GM23338 (cell line): ENCODE data around the gene CYTH3. TPM values are rescaled to one million over a fixed set of nuclear protein-coding genes. Genes with fewer than 3 reads are reported as not detected.
A peak's percentile ranks its signal among the peaks of the same experiment; 100 is the strongest.

Source experiments
- ATAC-seq: fragments of 200-7000 bp; cut with Tn5 transposase; 3 replicates; pipeline ENCODE4 v1.9.1; 2020
- DNase-seq: peaks from one replicate; pipeline ENCODE4 v3.0.0-alpha.2; 2015; ENCODE audit warnings: low spot score
- H2AFZ ChIP-seq: fragments of 200-600 bp; sonication (generic); 2 replicates; pipeline ENCODE4 v1.8.0; 2016; ENCODE audit warnings: antibody characterized with exemption, mild to moderate bottlenecking, moderate library complexity
- H3F3A ChIP-seq: fragments of 200-600 bp; sonication (generic); replicated peaks from 2 replicates; pipeline ENCODE4 v1.8.0; 2017; ENCODE audit warnings: antibody characterized with exemption, mixed run types, low read depth
- H3K27ac ChIP-seq: fragments of 200-600 bp; sonication (generic); 2 replicates; pipeline ENCODE4 v1.6.1; 2016; ENCODE audit warnings: low read depth
- H3K27me3 ChIP-seq: fragments of 200-600 bp; sonication (generic); 2 replicates; pipeline ENCODE4 v1.8.0; 2016; ENCODE audit warnings: mild to moderate bottlenecking, mixed run types, moderate library complexity; ENCODE audit not compliant: insufficient read depth
- H3K36me3 ChIP-seq: fragments of 200-600 bp; sonication (generic); 2 replicates; pipeline ENCODE4 v1.8.0; 2016; ENCODE audit warnings: mild to moderate bottlenecking; ENCODE audit not compliant: insufficient read depth
- H3K4me1 ChIP-seq: fragments of 200-600 bp; sonication (generic); 2 replicates; pipeline ENCODE4 v1.8.0; 2016; ENCODE audit warnings: mild to moderate bottlenecking, moderate library complexity; ENCODE audit not compliant: insufficient read depth
- H3K4me2 ChIP-seq: fragments of 200-600 bp; sonication (generic); 2 replicates; pipeline ENCODE4 v1.7.1; 2017; ENCODE audit warnings: mixed run types
- H3K4me3 ChIP-seq: fragments of 200-600 bp; sonication (generic); 2 replicates; pipeline ENCODE4 v1.6.1; 2016; ENCODE audit warnings: mixed run types
- H3K79me2 ChIP-seq: fragments of 200-600 bp; sonication (generic); replicated peaks from 2 replicates; pipeline ENCODE4 v1.8.0; 2017; ENCODE audit warnings: mild to moderate bottlenecking; ENCODE audit not compliant: insufficient read depth
- H3K9me2 ChIP-seq: fragments of 200-600 bp; sonication (generic); 2 replicates; pipeline ENCODE4 v1.8.0; 2017; ENCODE audit not compliant: insufficient read depth
- H4K20me1 ChIP-seq: fragments of 200-600 bp; sonication (generic); replicated peaks from 2 replicates; pipeline ENCODE4 v1.8.0; 2017; ENCODE audit warnings: mild to moderate bottlenecking; ENCODE audit not compliant: insufficient read depth
- H3K27ac Mint-ChIP-seq: 2 replicates; pipeline ENCODE4 v1.8.0; 2020; ENCODE audit warnings: inconsistent platforms, mild to moderate bottlenecking, moderate library complexity, mixed read lengths
- H3K27me3 Mint-ChIP-seq: 3 replicates; pipeline ENCODE4 v1.8.0; 2022; ENCODE audit warnings: low read depth, mild to moderate bottlenecking, moderate library complexity, mixed read lengths, inconsistent platforms; ENCODE audit not compliant: insufficient read depth, poor library complexity
- H3K36me3 Mint-ChIP-seq: 3 replicates; pipeline ENCODE4 v1.8.0; 2021; ENCODE audit warnings: low read depth, mild to moderate bottlenecking, inconsistent platforms, moderate library complexity, mixed read lengths
- H3K4me1 Mint-ChIP-seq: 3 replicates; pipeline ENCODE4 v1.8.0; 2020; ENCODE audit warnings: mild to moderate bottlenecking, inconsistent platforms, mixed read lengths
- H3K4me3 Mint-ChIP-seq: 3 replicates; pipeline ENCODE4 v1.8.0; 2021; ENCODE audit warnings: moderate library complexity, mild to moderate bottlenecking, inconsistent platforms, mixed read lengths
- H3K9me3 Mint-ChIP-seq: 3 replicates; pipeline ENCODE4 v1.8.0; 2020; ENCODE audit warnings: moderate library complexity, mild to moderate bottlenecking, inconsistent platforms, mixed read lengths
- CREB1 ChIP-seq: fragments of 250-450 bp; sonication (Bioruptor Pico); IDR thresholded peaks from 2 replicates; pipeline ENCODE4 v1.5.0; 2020; ENCODE audit warnings: low read depth, mild to moderate bottlenecking, moderate library complexity
- ETS1 ChIP-seq: IDR thresholded peaks from 2 replicates; pipeline ENCODE4 v1.6.1; 2016; ENCODE audit warnings: antibody characterized with exemption
- EZH2 ChIP-seq: fragments of 200-600 bp; sonication (generic); IDR thresholded peaks from one replicate; pipeline ENCODE4 v1.8.0; 2017; ENCODE audit warnings: antibody characterized with exemption, mild to moderate bottlenecking, low read depth; ENCODE audit not compliant: unreplicated experiment
- EZH2phosphoT487 ChIP-seq: fragments of 200-600 bp; sonication (generic); IDR thresholded peaks from one replicate; pipeline ENCODE4 v1.8.1; 2018; ENCODE audit warnings: antibody characterized with exemption; ENCODE audit not compliant: unreplicated experiment
- JUNB ChIP-seq: IDR thresholded peaks from one replicate; pipeline ENCODE4 v1.6.1; 2016; ENCODE audit warnings: antibody characterized with exemption; ENCODE audit not compliant: unreplicated experiment
- NANOG ChIP-seq: IDR thresholded peaks from 2 replicates; pipeline ENCODE4 v1.6.1; 2016; ENCODE audit warnings: antibody characterized with exemption, borderline replicate concordance
- POLR2AphosphoS5 ChIP-seq: IDR thresholded peaks from 2 replicates; pipeline ENCODE4 v1.6.1; 2016; ENCODE audit warnings: antibody characterized with exemption, low read depth
- REST ChIP-seq: IDR thresholded peaks from one replicate; pipeline ENCODE4 v1.6.1; 2018; ENCODE audit warnings: antibody characterized with exemption; ENCODE audit not compliant: unreplicated experiment
- STAT1 ChIP-seq: IDR thresholded peaks from one replicate; pipeline ENCODE4 v1.6.1; 2016; ENCODE audit warnings: antibody characterized with exemption; ENCODE audit not compliant: unreplicated experiment
- ZNF114 ChIP-seq: fragments of 250-450 bp; sonication (Bioruptor Pico); IDR thresholded peaks from 2 replicates; pipeline ENCODE4 v1.5.0; 2020; ENCODE audit warnings: mild to moderate bottlenecking, moderate library complexity
- ZNF331 ChIP-seq: fragments of 250-450 bp; sonication (Bioruptor Pico); IDR thresholded peaks from 2 replicates; pipeline ENCODE4 v1.5.0; 2020; ENCODE audit warnings: low read depth, mild to moderate bottlenecking, moderate library complexity
- ZNF462 ChIP-seq: fragments of 250-450 bp; sonication (Bioruptor Pico); IDR thresholded peaks from 2 replicates; pipeline ENCODE4 v1.5.0; 2020; ENCODE audit warnings: mild to moderate bottlenecking, moderate library complexity
- polyA plus RNA-seq: library from polyadenylated mRNA; unstranded; fragments of >200 nt; fragmentation: Nextera tagmentation; extraction: Ambion mirVana; gene quantifications from 2 replicates; pipeline ENCODE4 v1.2.1, GENCODE V29; 2016
- total RNA-seq: library from RNA; depleted of rRNA; stranded (reverse); fragments of >200 nt; shearing (Covaris generic); gene quantifications from 2 replicates; pipeline ENCODE4 v1.2.3, GENCODE V29; 2014
- TF ChIP-seq, protein P1 (sequence below), 2 experiments: fragments of 200-600 bp in 1 of 2; sonication (generic) in 1 of 2; conservative IDR thresholded peaks; 2 replicates each; pipeline versions ENCODE4 v1.5.1 to v1.6.1; 2016 to 2017; ENCODE audit warnings: antibody characterized with exemption in 2 of 2, low read depth in 2 of 2, mild to moderate bottlenecking in 2 of 2, moderate library complexity in 1 of 2

CYTH3 gene
- total and polyA plus RNA-seq, 2 experiments from 2014 or later, result 4.6 to 15.3 TPM

- no peaks in the 10 kb centered on the region for H3K9me3 Mint-ChIP-seq
- no peak overlapping the region for H3K4me2 ChIP-seq
- H3K4me3 Mint-ChIP-seq, result no peak overlapping the region
- H3K9me2 ChIP-seq, result no peaks in the 10 kb centered on the region
- peaks cover 4% of the 10 kb centered on the region for H3K27me3 Mint-ChIP-seq
- H2AFZ ChIP-seq, result no peak overlapping the region
- peaks cover 6% of the 10 kb centered on the region; the same call in 1 of the 2 replicates for H3K79me2 ChIP-seq
- peaks cover 5% of the 10 kb centered on the region for H4K20me1 ChIP-seq
- H3K36me3 ChIP-seq, result peaks cover 23% of the 10 kb centered on the region; the same call in 1 of the 2 replicates
- DNase-seq (no peak), ATAC-seq (peak; percentile 8)
- peak overlapping the region; percentile 69; the same call in 1 of the 2 replicates for H3K27ac ChIP-seq
- H3F3A ChIP-seq, result no peaks in the 10 kb centered on the region
- H3K4me1 ChIP-seq, result no peaks in the 10 kb centered on the region
- H3K27me3 ChIP-seq, result no peaks in the 10 kb centered on the region
- H3K36me3 Mint-ChIP-seq, result peaks cover 47% of the 10 kb centered on the region
- no peak overlapping the region; the same call in 1 of the 2 replicates for H3K27ac Mint-ChIP-seq
- H3K4me3 ChIP-seq, result no peak overlapping the region
- no peak for TF ChIP-seq STAT1
- no peak for TF ChIP-seq REST
- no peak for TF ChIP-seq ZNF114
- TF ChIP-seq JUNB, result no peak
- no peak for TF ChIP-seq POLR2AphosphoS5
- TF ChIP-seq CREB1 (CRISPR knock-in tag), result no peak
- TF ChIP-seq EZH2phosphoT487, result no peak
- TF ChIP-seq ETS1, result no peak
- TF ChIP-seq ZNF462 (CRISPR knock-in tag), result no peak
- TF ChIP-seq, protein P1, sequence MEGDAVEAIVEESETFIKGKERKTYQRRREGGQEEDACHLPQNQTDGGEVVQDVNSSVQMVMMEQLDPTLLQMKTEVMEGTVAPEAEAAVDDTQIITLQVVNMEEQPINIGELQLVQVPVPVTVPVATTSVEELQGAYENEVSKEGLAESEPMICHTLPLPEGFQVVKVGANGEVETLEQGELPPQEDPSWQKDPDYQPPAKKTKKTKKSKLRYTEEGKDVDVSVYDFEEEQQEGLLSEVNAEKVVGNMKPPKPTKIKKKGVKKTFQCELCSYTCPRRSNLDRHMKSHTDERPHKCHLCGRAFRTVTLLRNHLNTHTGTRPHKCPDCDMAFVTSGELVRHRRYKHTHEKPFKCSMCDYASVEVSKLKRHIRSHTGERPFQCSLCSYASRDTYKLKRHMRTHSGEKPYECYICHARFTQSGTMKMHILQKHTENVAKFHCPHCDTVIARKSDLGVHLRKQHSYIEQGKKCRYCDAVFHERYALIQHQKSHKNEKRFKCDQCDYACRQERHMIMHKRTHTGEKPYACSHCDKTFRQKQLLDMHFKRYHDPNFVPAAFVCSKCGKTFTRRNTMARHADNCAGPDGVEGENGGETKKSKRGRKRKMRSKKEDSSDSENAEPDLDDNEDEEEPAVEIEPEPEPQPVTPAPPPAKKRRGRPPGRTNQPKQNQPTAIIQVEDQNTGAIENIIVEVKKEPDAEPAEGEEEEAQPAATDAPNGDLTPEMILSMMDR (conservative IDR thresholded peaks at IDR 0.05; ENCODE audit: low read depth in 2 of 2), result no peak
- TF ChIP-seq NANOG, result no peak
- no peak for TF ChIP-seq ZNF331 (CRISPR knock-in tag)
- TF ChIP-seq EZH2, result no peak
- peaks cover 10% of the 10 kb centered on the region for H3K4me1 Mint-ChIP-seq
These were observed 112.8 kb downstream of the CYTH3 start for GRCh38 chr7:6159524-6160031.
